ENCODE measurements around the gene OR2M7. TPM values are rescaled to one million over a fixed set of nuclear protein-coding genes. Genes with fewer than 3 reads are reported as not detected.

Gene OR2M7
- polyA plus RNA-seq, 1 donor (not counting 4 experiments of a cell fraction or from before 2014, with no cell fraction given), result not detected

- Histone ChIP-seq H3K36me3 (ENCODE audit: control insufficient read depth in 2 of 2, extremely low read depth in 1 of 2, insufficient read depth in 2 of 2, low read length in 2 of 2) (no peaks in the 10 kb centered on the region), H2AFZ (ENCODE audit: control insufficient read depth, low read length) (no peak within 1 kb of the TSS), H4K20me1 (ENCODE audit: control insufficient read depth, extremely low read depth, insufficient read depth, low read length) (no peaks in the 10 kb centered on the region), H3K4me3 (ENCODE audit: control insufficient read depth in 2 of 3, extremely low read depth in 1 of 3, insufficient read depth in 2 of 3, low read depth in 1 of 3, low read length in 3 of 3) (no peak within 1 kb of the TSS), H3K27ac (ENCODE audit: control insufficient read depth, insufficient read depth, low read length) (no peak within 1 kb of the TSS), H3K4me1 (ENCODE audit: control insufficient read depth, extremely low read depth, insufficient read depth, low read length) (no peaks in the 10 kb centered on the region), H3K9ac (ENCODE audit: control insufficient read depth, extremely low read depth, insufficient read depth, low read length) (no peak within 1 kb of the TSS), H3K4me2 (ENCODE audit: control insufficient read depth, extremely low read depth, insufficient read depth, low read depth, low read length) (no peak within 1 kb of the TSS), H3K9me1 (ENCODE audit: control insufficient read depth, extremely low read depth, insufficient read depth, low read length) (no peaks in the 10 kb centered on the region), H3K27me3 (ENCODE audit: control insufficient read depth, extremely low read depth, insufficient read depth, low read length) (no peaks in the 10 kb centered on the region), H3K79me2 (ENCODE audit: control insufficient read depth, insufficient read depth, low read length) (no peaks in the 10 kb centered on the region), H3K9me3 (ENCODE audit: control insufficient read depth, low read depth, low read length) (peaks cover 2% of the 10 kb centered on the region)
- DNase-seq (ENCODE audit: low read depth, low spot score) (no peak), FAIRE-seq (no peak)
- TF ChIP-seq CTCF (optimal IDR thresholded peaks at IDR 0.05 in 1 of 3, IDR thresholded peaks at IDR 0.05 in 1 of 3, conservative IDR thresholded peaks at IDR 0.05 in 1 of 3; ENCODE audit: extremely low read depth in 1 of 3, insufficient read depth in 2 of 3, low read length in 3 of 3), result no peak
- dilution Hi-C loops (cut with MboI; ENCODE audit: extremely low pct_ligation_motif_present, low sequenced_read_pairs), result no loop called here
These were observed 36.9 kb upstream of the OR2M7 start, which contains the start of gene OR2T4 for GRCh38 chr1:248361121-248361715. Gene OR2T4, plus strand, starts transcription at chr1:248361665. Its CDS starts 0 bp downstream, at chr1:248361665.

- DNase-seq (ENCODE audit: low read depth, low spot score) (no peak), FAIRE-seq (no peak)
- Histone ChIP-seq H4K20me1 (ENCODE audit: control insufficient read depth, extremely low read depth, insufficient read depth, low read length) (no peaks in the 10 kb centered on the region), H3K4me1 (ENCODE audit: control insufficient read depth, extremely low read depth, insufficient read depth, low read length) (no peaks in the 10 kb centered on the region), H3K4me3 (ENCODE audit: control insufficient read depth in 2 of 3, extremely low read depth in 1 of 3, insufficient read depth in 2 of 3, low read depth in 1 of 3, low read length in 3 of 3) (no peak overlapping the region), H3K9ac (ENCODE audit: control insufficient read depth, extremely low read depth, insufficient read depth, low read length) (no peak overlapping the region), H3K4me2 (ENCODE audit: control insufficient read depth, extremely low read depth, insufficient read depth, low read depth, low read length) (no peak overlapping the region), H3K27me3 (ENCODE audit: control insufficient read depth, extremely low read depth, insufficient read depth, low read length) (no peaks in the 10 kb centered on the region), H3K9me3 (ENCODE audit: control insufficient read depth, low read depth, low read length) (peaks cover 2% of the 10 kb centered on the region), H3K79me2 (ENCODE audit: control insufficient read depth, insufficient read depth, low read length) (no peaks in the 10 kb centered on the region), H3K27ac (ENCODE audit: control insufficient read depth, insufficient read depth, low read length) (no peak overlapping the region), H3K9me1 (ENCODE audit: control insufficient read depth, extremely low read depth, insufficient read depth, low read length) (no peaks in the 10 kb centered on the region), H2AFZ (ENCODE audit: control insufficient read depth, low read length) (no peak overlapping the region), H3K36me3 (ENCODE audit: control insufficient read depth in 2 of 2, extremely low read depth in 1 of 2, insufficient read depth in 2 of 2, low read length in 2 of 2) (no peaks in the 10 kb centered on the region)
- dilution Hi-C loops (cut with MboI; ENCODE audit: extremely low pct_ligation_motif_present, low sequenced_read_pairs), result no loop called here
- no peak for TF ChIP-seq EZH2 (IDR thresholded peaks at IDR 0.05; ENCODE audit: low read length)
- TF ChIP-seq CTCF (optimal IDR thresholded peaks at IDR 0.05 in 1 of 3, IDR thresholded peaks at IDR 0.05 in 1 of 3, conservative IDR thresholded peaks at IDR 0.05 in 1 of 3; ENCODE audit: extremely low read depth in 1 of 3, insufficient read depth in 2 of 3, low read length in 3 of 3), result no peak
These were observed 35.0 kb upstream of the OR2M7 start for GRCh38 chr1:248359415-248359814.
